ENCODE measurements around the gene USP43.
"Not testable (repeated sequence)": the region's sequence is repeated elsewhere in the genome, so short reads cannot be mapped to it uniquely, and the experiment has no call there.

The USP43 gene

DNA sequence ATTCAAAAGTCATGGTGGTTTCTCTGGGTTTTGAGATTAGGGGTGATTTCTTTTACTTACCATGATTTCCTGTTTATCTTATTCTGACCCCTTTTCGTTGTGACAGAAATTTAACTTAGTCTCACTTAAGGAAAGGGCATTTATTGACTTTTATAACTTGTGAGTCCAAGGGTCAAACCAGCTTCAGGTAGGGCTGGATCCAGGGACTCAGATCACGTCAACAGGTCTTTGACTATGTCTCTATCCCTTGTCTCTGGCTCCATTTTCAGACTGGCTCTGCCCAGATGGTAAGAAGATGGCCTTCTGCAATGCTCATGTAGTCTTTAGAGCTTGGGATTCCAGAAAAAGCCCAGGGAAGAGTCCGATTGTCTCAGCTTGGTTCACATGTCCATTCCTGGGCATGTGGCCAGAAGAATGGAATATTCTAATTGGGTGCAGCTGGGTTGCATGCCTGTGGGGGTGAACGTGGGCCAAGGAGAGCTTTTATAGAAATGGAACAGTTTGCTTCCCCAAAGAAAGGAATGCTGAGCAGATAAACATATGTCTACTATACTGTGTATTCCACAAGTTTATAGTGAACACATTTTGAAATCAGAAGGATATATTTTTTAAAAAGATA lies 13.4 kb downstream of the USP43 start:
- DNase-seq (ENCODE audit: low read depth in 3 of 3, low spot score in 1 of 3): no peak

- no peak for DNase-seq (ENCODE audit: low read depth in 3 of 3, low spot score in 1 of 3)
These were observed 15.7 kb downstream of the USP43 start for GRCh38 chr17:9661027-9661426.

DNA sequence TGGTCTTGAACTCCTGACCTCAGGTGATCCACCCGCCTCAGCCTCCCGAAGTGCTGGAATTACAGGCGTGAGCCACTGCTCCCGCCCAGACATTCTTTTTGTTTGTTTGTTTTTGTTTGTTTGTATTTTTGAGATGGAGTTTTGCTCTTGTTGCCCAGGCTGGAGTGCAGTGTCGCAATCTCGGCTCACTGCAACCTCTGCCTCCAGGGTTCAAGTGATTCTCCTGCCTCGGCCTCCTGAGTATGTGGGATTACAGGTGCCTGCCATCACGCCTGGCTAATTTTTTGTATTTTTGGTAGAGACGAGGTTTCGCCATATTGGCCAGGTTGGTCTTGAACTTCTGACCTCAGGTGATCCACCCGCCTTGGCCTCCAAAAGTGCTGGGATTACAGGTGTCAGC lies 18.2 kb downstream of the USP43 start:
- DNase-seq (ENCODE audit: low read depth in 3 of 3, low spot score in 1 of 3): not testable (repeated sequence)

DNA sequence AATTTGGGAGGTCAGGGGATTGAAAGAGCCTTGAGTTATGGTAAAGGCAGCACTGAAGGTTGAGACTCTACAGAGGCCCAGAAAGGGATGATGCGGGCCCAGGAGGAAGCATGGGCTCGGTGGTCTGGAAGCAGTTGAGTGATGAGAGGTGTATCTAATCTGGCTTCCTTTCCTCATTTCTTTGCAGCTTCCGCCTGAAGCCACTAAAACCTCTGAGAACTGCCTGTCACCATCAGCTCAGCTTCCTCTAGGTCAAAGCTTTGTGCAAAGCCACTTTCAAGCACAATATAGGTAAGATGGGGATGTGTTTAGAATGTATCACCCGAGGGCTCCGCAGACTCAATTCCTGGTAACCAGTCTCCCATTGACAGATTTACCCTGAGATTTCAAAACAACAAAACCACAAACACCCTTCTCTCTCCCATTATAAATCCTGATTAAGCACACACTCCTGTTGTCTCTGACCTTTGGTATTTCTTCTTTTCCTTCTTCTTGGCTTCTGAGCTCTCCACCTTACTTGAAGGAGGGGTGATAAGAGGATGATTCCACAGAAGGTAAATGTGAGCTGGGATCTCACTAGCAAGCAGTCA lies 21.2 kb downstream of the USP43 start:
- no peak for DNase-seq (ENCODE audit: low read depth in 3 of 3, low spot score in 1 of 3)

- DNase-seq (ENCODE audit: low read depth in 3 of 3, low spot score in 1 of 3): no peak
These were observed 23.2 kb downstream of the USP43 start for GRCh38 chr17:9668517-9668916.

- DNase-seq (ENCODE audit: low read depth in 3 of 3, low spot score in 1 of 3): no peak
These were observed 24.3 kb downstream of the USP43 start for GRCh38 chr17:9669551-9670008.

GRCh38 chr17:9670596-9670995 lies 25.3 kb downstream of the USP43 start:
- DNase-seq (ENCODE audit: low read depth in 3 of 3, low spot score in 1 of 3): no peak

DNA sequence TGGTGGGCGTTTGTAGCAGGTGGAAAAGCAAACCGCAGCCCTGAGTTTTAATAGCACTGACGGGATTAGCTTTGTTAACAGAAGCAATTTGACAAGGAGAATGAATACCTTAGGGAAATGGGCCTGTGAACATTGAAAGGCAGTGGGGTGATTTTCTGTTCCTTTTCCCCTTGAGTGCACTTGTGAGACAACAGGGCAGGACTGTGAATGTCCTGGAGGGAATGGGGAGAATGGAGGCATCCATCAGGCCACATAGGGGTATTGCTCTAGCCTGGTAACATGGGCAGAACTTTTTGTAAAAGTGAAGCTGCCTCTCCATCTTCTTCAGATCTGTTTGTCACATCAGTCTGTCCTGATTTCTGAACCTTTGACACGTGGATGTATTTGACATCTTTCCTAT lies 26.2 kb downstream of the USP43 start:
- no peak for DNase-seq (ENCODE audit: low read depth in 3 of 3, low spot score in 1 of 3)

DNA sequence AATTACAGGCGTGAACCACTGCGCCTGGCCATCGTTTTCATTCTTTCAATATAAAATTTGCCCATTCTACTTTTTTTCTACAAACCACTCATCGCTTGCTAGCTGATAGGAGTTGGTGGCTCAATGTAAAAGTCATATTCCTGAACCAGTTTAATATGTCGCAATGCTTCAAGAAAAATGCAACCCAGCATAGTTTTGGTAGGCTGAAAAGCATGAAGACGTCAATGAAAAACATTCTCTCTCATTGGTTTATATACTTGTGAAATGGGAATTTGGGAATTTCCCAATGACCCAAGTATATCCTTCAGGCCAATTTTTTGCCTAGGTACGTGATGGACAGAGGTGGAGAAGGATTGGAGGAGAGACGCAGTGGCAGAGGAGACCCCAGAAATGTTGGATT lies 26.9 kb downstream of the USP43 start:
- DNase-seq (ENCODE audit: low read depth in 3 of 3, low spot score in 1 of 3): no peak

GRCh38 chr17:9672691-9673090 lies 27.4 kb downstream of the USP43 start:
- no peak for DNase-seq (ENCODE audit: low read depth in 3 of 3, low spot score in 1 of 3)

DNA sequence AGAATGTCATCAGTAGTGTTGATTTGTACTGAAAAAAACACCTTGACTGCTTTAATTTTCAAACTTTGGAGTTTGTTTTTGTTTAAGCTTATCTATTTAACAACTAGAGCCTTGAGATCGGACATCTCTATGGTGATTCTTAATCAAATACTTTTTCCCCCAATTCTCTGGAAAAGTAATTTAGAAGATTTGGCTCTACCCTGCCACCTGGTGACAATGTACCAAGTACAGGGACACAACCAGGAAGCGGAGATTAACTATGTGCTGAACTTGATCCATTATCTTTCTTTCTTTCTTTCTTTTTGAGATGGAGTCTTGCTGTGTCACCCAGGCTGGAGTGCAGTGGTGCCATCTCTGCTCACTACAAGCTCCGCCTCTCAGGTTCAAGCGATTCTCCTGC lies 30.8 kb downstream of the USP43 start:
- no peak for DNase-seq (ENCODE audit: low read depth in 3 of 3, low spot score in 1 of 3)

- DNase-seq (ENCODE audit: low read depth in 3 of 3, low spot score in 1 of 3): no peak
These were observed 31.5 kb downstream of the USP43 start for GRCh38 chr17:9676820-9677310.

DNA sequence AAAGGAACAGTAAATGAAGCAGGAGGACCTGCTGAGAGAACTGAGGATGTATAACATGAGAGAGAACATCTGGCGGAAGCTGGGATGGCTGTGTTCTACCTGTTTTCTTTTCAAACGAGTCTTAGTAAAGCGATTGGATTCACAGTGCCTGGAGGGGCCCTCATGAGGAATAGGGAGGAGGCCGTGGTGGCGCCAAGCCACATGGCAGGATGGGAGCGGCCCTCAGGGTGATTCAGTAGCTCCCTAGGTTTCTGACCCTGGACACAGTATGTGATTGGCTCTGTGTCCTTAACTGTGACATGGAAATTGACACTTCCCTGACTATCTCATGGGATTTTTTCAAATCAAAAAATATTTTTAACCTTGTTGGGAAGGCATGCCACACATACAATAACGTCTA lies 32.1 kb downstream of the USP43 start:
- no peak for DNase-seq (ENCODE audit: low read depth in 3 of 3, low spot score in 1 of 3)

DNA sequence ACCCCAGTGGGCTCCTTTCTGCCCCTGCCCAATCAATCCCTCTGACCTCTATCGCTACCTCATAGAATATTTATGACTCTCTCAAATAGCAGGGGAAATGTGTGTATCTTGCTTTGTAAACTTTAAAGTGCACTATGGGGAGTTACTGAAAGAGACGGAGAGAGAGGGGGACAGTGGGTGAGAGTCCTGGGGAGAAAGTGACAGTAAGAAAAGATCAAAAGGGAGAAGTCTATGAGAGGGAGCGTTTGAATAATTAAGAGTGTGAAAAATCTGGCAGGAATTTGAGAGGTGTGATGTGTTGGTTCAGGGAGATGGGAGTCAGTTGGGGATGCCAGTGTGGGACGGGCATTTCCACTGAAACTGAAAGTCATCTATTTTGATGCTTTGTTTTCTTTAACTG lies 32.6 kb downstream of the USP43 start:
- DNase-seq (ENCODE audit: low read depth in 3 of 3, low spot score in 1 of 3): no peak

GRCh38 chr17:9684955-9685621 lies 39.8 kb downstream of the USP43 start:
- DNase-seq (ENCODE audit: low read depth in 3 of 3, low spot score in 1 of 3): no peak

DNA sequence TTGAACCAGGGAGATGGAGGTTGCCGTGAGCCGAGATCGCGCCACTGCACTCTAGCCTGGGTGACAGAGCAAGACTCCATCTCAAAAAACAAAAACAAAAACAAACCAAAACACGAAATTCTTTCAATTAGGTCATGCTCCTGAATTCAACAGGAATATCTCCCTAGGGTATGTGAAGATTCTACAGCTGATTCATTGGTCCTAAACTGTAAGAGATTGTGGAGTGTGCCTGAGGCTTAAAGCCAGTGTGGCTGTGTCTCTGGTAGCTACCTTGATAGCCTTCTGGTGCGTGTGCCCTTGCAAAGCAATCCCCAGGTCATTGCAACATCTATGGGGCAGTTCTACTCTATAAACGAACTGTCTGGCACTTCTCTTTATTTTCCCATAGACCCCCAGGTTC lies 48.4 kb downstream of the USP43 start:
- DNase-seq (ENCODE audit: low read depth in 3 of 3, low spot score in 1 of 3): no peak

DNA sequence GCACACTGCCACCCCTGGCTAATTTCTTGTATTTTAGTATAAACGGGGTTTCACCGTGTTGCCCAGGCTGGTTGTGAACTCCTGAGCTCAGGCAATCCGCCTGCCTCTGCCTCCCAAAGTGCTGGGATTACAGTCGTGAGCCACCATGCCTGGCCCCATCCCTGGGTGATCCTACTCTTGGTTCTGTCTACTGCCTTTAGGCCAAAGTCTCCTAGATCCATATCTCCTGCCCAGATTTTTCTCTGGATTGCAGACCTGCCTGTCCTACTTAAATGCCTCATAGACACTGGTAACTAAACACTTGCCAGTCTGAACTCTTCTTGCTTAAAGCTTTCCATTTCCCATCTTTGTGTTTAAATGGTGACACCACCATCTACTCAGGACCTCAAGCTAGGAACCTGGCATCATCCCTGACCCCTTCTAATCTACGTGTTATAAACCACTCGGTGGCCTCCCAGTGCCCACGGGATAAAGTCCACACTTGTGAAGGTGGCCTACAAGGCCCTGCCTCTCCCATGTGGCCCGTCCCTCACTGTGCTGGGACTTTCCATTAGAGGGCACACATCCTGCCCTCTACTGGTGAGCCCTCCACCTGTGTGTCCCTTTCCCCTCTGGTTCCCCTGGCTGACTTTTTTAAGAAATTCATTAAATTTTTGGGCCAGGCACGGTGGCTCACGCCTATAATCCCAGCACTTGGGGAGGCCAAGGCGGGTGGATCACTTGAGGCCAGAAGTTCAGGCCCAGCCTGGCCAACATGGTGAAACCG lies 51.1 kb downstream of the USP43 start:
- no peak for DNase-seq (ENCODE audit: low read depth in 3 of 3, low spot score in 1 of 3)

DNA sequence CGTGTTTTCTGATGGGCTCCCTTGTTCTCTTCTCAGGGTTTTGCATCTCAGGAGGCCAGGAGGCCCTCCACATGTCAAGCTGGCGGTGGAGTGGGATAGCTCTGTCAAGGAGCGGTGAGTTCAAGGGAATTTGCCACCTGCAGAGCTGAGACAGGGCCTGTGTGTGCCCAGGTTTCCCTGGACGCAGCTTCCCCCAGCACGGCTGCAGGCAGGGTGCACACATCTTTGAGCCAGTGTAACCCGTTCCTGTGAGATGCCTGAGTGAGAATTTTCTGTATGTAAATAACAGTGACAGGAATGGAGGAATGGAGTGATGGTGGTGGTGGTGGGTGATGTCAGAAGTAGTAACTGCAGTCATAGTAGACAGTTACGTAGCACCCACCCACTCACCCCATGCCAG lies 54.8 kb downstream of the USP43 start:
- no peak for DNase-seq (ENCODE audit: low read depth in 3 of 3, low spot score in 1 of 3)

GRCh38 chr17:9700754-9701476 lies 55.6 kb downstream of the USP43 start:
- DNase-seq (ENCODE audit: low read depth in 3 of 3, low spot score in 1 of 3): no peak

GRCh38 chr17:9702482-9702881 lies 57.2 kb downstream of the USP43 start:
- DNase-seq (ENCODE audit: low read depth in 3 of 3, low spot score in 1 of 3): no peak
